Measurements from ENCODE around the gene VCL. TPM values are rescaled to one million over a fixed set of nuclear protein-coding genes. Genes with fewer than 3 reads are reported as not detected.

Gene VCL
- total RNA-seq, 1 donor from 2014 or later: 194 TPM

GRCh38 chr10:74083304-74083703, 85.4 kb downstream of the VCL start:
- DNase-seq (no peak), ATAC-seq (ENCODE audit: poor library complexity) (peak; percentile 28)
- intact Hi-C loops (cut with DNase I): loop anchor here (5.0 kb wide), 1 partner anchor 196 kb away; no protein-coding TSS in a partner anchor

- intact Hi-C loops (cut with DNase I): loop anchor here (5.0 kb wide), 1 partner anchor 198 kb away; no protein-coding TSS in a partner anchor
- DNase-seq (no peak), ATAC-seq (ENCODE audit: poor library complexity) (no peak)
Observed at GRCh38 chr10:74084955-74085354, 87.0 kb downstream of the VCL start.

- no peak for ATAC-seq (ENCODE audit: poor library complexity)
- DNase-seq: no peak
- intact Hi-C loops (cut with DNase I): no loop called here
Observed at GRCh38 chr10:74086317-74086716, 88.4 kb downstream of the VCL start.

GRCh38 chr10:74088722-74089121, 90.8 kb downstream of the VCL start:
- no peak for DNase-seq
- intact Hi-C loops (cut with DNase I): no loop called here
- ATAC-seq (ENCODE audit: poor library complexity): no peak

GRCh38 chr10:74092372-74092771, 94.5 kb downstream of the VCL start:
- intact Hi-C loops (cut with DNase I): no loop called here
- ATAC-seq (ENCODE audit: poor library complexity): no peak

GRCh38 chr10:74093530-74094164, 95.7 kb downstream of the VCL start:
- DNase-seq (no peak), ATAC-seq (ENCODE audit: poor library complexity) (no peak)
- intact Hi-C loops (cut with DNase I): no loop called here

More at GRCh38 chr10:74092372-74092771, 94.5 kb downstream of the VCL start:
- DNase-seq: no peak

GRCh38 chr10:74094231-74094630, 96.3 kb downstream of the VCL start:
- intact Hi-C loops (cut with DNase I): no loop called here
- no peak for DNase-seq
- no peak for ATAC-seq (ENCODE audit: poor library complexity)

- intact Hi-C loops (cut with DNase I): no loop called here
- ATAC-seq (ENCODE audit: poor library complexity) (no peak), DNase-seq (no peak)
Observed at GRCh38 chr10:74096777-74097176, 98.9 kb downstream of the VCL start.

- DNase-seq (no peak), ATAC-seq (ENCODE audit: poor library complexity) (no peak)
- intact Hi-C loops (cut with DNase I): no loop called here
Observed at GRCh38 chr10:74097776-74098175, 99.9 kb downstream of the VCL start.

- no peak for ATAC-seq (ENCODE audit: poor library complexity)
- DNase-seq: no peak
- intact Hi-C loops (cut with DNase I): no loop called here
Observed at GRCh38 chr10:74099420-74099819, 101.5 kb downstream of the VCL start.

GRCh38 chr10:74099836-74100235, 101.9 kb downstream of the VCL start:
- no peak for ATAC-seq (ENCODE audit: poor library complexity)
- no peak for DNase-seq
- intact Hi-C loops (cut with DNase I): no loop called here

GRCh38 chr10:74103560-74104258, 105.8 kb downstream of the VCL start:
- no peak for DNase-seq
- intact Hi-C loops (cut with DNase I): no loop called here
- ATAC-seq (ENCODE audit: poor library complexity): no peak

- intact Hi-C loops (cut with DNase I): no loop called here
- DNase-seq (no peak), ATAC-seq (ENCODE audit: poor library complexity) (no peak)
Observed at GRCh38 chr10:74104480-74104879, 106.6 kb downstream of the VCL start.

GRCh38 chr10:74104996-74105395, 107.1 kb downstream of the VCL start:
- ATAC-seq (ENCODE audit: poor library complexity): no peak
- no peak for DNase-seq
- intact Hi-C loops (cut with DNase I): no loop called here

GRCh38 chr10:74107391-74107790, 109.5 kb downstream of the VCL start:
- no peak for DNase-seq
- ATAC-seq (ENCODE audit: poor library complexity): no peak
- intact Hi-C loops (cut with DNase I): no loop called here

GRCh38 chr10:74109452-74109851, 111.5 kb downstream of the VCL start:
- no peak for ATAC-seq (ENCODE audit: poor library complexity)
- intact Hi-C loops (cut with DNase I): no loop called here
- DNase-seq: no peak

- DNase-seq (no peak), ATAC-seq (ENCODE audit: poor library complexity) (no peak)
- intact Hi-C loops (cut with DNase I): no loop called here
Observed at GRCh38 chr10:74110120-74110519, 112.2 kb downstream of the VCL start.

- DNase-seq (no peak), ATAC-seq (ENCODE audit: poor library complexity) (no peak)
- intact Hi-C loops (cut with DNase I): no loop called here
Observed at GRCh38 chr10:74111799-74112198, 113.9 kb downstream of the VCL start.

- intact Hi-C loops (cut with DNase I): no loop called here
- no peak for DNase-seq
- peak; percentile 4 for ATAC-seq (ENCODE audit: poor library complexity)
Observed at GRCh38 chr10:74113546-74113945, 115.6 kb downstream of the VCL start.

- DNase-seq (no peak), ATAC-seq (ENCODE audit: poor library complexity) (peak; percentile 4)
- intact Hi-C loops (cut with DNase I): no loop called here
Observed at GRCh38 chr10:74114041-74114448, 116.1 kb downstream of the VCL start.

All from Right ventricle myocardium superior (tissue), 1 donor.